Stromal cell of bone marrow (primary cell): Measurements from ENCODE around the gene RGS7.
"Not testable (repeated sequence)": the region's sequence is repeated elsewhere in the genome, so short reads cannot be mapped to it uniquely, and the experiment has no call there.

Experiments used
- DNase-seq: peaks from one replicate; pipeline ENCODE4 v3.0.0-alpha.2; 2012; ENCODE audit warnings: low read depth

RGS7 gene

GRCh38 chr1:240914506-240914905 is 442.5 kb downstream of the RGS7 start:
- DNase-seq, result no peak

- DNase-seq, result no peak
Measured at GRCh38 chr1:240912821-240913220, 444.2 kb downstream of the RGS7 start.

GRCh38 chr1:240909701-240910457 is 447.1 kb downstream of the RGS7 start:
- DNase-seq, result no peak

GRCh38 chr1:240906477-240906876 is 450.5 kb downstream of the RGS7 start:
- DNase-seq, result no peak

- no peak for DNase-seq
Measured at GRCh38 chr1:240905225-240905765, 451.7 kb downstream of the RGS7 start.

GRCh38 chr1:240895424-240895823 is 461.6 kb downstream of the RGS7 start:
- DNase-seq, result not testable (repeated sequence)

- no peak for DNase-seq
Measured at GRCh38 chr1:240888787-240889048, 468.3 kb downstream of the RGS7 start.

- no peak for DNase-seq
Measured at GRCh38 chr1:240888039-240888786, 468.8 kb downstream of the RGS7 start.

GRCh38 chr1:240883490-240883889 is 473.5 kb downstream of the RGS7 start:
- no peak for DNase-seq

GRCh38 chr1:240882656-240883308 is 474.2 kb downstream of the RGS7 start:
- DNase-seq, result not testable (repeated sequence)

- DNase-seq, result peak; percentile 24
Measured at GRCh38 chr1:240878631-240879030, 478.4 kb downstream of the RGS7 start.

- DNase-seq, result no peak
Measured at GRCh38 chr1:240877605-240878004, 479.4 kb downstream of the RGS7 start.

GRCh38 chr1:240876071-240876470 is 480.9 kb downstream of the RGS7 start:
- DNase-seq, result no peak

- no peak for DNase-seq
Measured at GRCh38 chr1:240869071-240869470, 487.9 kb downstream of the RGS7 start.

GRCh38 chr1:240866724-240867123 is 490.3 kb downstream of the RGS7 start:
- DNase-seq, result no peak

- no peak for DNase-seq
Measured at GRCh38 chr1:240860023-240860422, 497.0 kb downstream of the RGS7 start.

- peak; percentile 79 for DNase-seq
Measured at GRCh38 chr1:240854367-240854766, 502.6 kb downstream of the RGS7 start.

GRCh38 chr1:240847325-240847724 is 509.7 kb downstream of the RGS7 start:
- DNase-seq, result no peak

- DNase-seq, result no peak
Measured at GRCh38 chr1:240844486-240844885, 512.5 kb downstream of the RGS7 start.

GRCh38 chr1:240843798-240844197 is 513.2 kb downstream of the RGS7 start:
- no peak for DNase-seq

- DNase-seq, result no peak
Measured at GRCh38 chr1:240836271-240836670, 520.7 kb downstream of the RGS7 start.

GRCh38 chr1:240835291-240835690 is 521.7 kb downstream of the RGS7 start:
- DNase-seq, result no peak

GRCh38 chr1:240833075-240833474 is 523.9 kb downstream of the RGS7 start:
- DNase-seq, result no peak
